ENCODE measurements around the gene PRICKLE2.

- TF ChIP-seq POLR2A (IDR thresholded peaks at IDR 0.05; ENCODE audit: low read length) (no peak), FOSL2 (IDR thresholded peaks at IDR 0.05) (no peak), FOSL2 (CRISPR knock-in tag; IDR thresholded peaks at IDR 0.05) (no peak), MYC (IDR thresholded peaks at IDR 0.05; ENCODE audit: borderline replicate concordance, low read length) (no peak)
Observed at GRCh38 chr3:64251019-64251418, 25.8 kb upstream of the PRICKLE2 start.
